GM21526 (cell line): ENCODE results near the gene ANKS1B.
"Not testable (repeated sequence)": the region's sequence is repeated elsewhere in the genome, so short reads cannot be mapped to it uniquely, and the experiment has no call there.

Source experiments
- ATAC-seq: cut with Tn5 transposase; IDR thresholded peaks from one replicate; pipeline ENCODE4 v1.9.1; 2021; ENCODE audit warnings: moderate library complexity; ENCODE audit not compliant: unreplicated experiment, low FRiP score

Gene ANKS1B

GRCh38 chr12:98863167-98863566 is 1121.6 kb downstream of the ANKS1B start:
- ATAC-seq: no peak

- ATAC-seq: no peak
Measured at GRCh38 chr12:98861251-98861650, 1123.5 kb downstream of the ANKS1B start.

GRCh38 chr12:98856897-98857540 is 1127.7 kb downstream of the ANKS1B start:
- ATAC-seq: no peak

- ATAC-seq: no peak
Measured at GRCh38 chr12:98852181-98852580, 1132.6 kb downstream of the ANKS1B start.

DNA sequence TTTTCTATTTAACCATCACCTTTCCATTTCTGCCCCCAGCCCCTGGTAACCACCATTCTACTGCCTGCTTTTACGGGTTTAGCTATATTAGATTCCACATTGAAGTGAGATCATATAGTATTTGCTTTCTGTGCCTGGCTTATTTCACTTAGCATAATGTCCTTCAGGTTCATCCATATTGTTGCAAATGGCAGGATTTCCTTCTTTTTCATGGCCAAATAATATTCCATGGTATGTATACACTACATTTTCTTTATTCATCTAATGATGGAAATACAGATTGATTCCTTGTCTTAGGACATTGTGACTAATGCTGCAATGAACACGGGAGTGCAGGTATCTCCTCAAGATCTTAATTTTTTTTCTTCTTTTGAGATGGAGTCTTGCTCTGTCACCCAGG is 1137.5 kb downstream of the ANKS1B start:
- no peak for ATAC-seq

- no peak for ATAC-seq
Measured at GRCh38 chr12:98845957-98846356, 1138.8 kb downstream of the ANKS1B start.

DNA sequence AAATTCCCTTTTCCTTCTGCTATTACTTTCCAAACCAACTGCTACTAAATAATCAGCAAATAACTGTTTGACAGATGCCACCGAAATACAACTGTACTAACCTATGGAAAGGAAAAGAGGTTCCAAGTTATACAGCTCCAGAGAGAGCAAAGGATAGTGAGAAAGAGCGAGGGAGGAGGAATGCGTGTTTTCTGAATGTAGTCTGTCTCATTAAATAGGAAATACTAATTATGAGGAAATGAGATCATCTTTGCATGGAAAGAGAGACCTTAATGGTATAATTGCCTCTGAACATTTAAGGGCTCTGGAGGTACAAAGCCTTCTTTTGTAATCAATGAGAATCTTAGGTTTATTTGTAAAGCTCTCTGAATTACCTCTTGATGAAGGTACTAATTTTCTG is 1144.4 kb downstream of the ANKS1B start:
- no peak for ATAC-seq

DNA sequence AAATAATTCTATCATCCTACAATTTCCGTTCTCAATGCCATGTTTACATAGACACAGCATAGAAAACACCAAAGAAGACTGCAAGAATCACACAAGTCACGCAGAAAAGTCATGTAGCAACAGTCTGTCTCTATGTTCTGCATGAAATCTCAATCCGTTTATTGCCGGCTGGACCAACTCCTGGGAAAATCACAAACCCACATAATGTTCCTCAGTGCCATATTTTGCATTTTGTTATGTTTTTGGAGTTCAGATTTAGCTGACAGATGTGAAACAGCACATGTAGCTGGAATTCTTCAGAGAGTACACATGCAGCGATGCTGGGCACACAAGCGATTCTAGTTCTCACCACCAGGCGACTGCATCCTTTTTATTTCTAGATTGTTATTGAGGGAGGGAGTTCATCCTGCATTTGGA is 1146.5 kb downstream of the ANKS1B start:
- ATAC-seq: no peak

DNA sequence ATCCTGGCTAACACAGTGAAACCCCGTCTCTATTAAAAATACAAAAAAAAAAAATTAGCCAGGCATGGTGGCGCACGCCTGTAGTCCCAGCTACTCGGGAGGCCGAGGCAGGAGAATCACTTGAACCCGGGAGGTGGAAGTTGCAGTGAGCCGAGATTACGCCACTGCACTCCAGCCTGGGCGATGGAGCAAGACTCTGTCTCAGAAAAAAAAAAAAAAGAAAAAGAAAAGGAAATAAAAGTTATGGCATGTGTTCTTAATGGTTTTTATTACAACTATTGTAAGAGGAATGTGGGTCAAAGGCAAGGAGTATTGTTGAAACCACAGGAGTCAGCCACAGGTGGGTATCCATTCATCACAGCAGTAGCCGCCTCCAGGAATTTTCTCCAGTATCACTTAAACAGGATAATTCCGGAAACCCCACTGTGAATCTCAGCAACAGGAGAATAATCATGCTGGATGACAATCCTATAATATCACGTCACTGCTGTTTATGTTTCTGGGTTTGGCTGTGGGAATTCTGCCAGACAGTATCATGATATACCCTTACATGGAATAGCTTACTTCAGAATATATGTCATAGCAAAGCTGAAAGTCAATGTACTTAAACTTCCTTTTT is 1147.5 kb downstream of the ANKS1B start:
- ATAC-seq: not testable (repeated sequence)

DNA sequence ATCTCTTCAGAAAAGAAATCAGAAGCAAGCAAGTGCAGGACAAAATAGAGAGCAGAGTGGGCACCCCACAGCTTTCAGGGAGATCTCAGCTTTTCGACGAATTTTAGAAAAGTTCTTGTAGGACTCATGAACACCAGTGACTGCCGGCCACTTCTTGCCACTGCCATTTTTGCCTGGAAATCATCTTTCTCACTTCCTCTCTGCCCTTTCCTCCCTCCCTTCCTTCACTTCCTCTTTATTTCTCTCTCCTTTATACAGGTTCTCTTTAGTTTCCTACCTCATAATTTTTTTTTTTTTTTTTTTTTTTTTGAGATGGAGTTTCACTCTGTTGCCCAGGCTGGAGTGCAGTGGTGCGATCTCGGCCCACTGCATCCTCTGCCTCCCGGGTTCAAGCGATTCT is 1154.1 kb downstream of the ANKS1B start:
- ATAC-seq: no peak

- ATAC-seq: no peak
Measured at GRCh38 chr12:98828802-98829600, 1155.7 kb downstream of the ANKS1B start.

DNA sequence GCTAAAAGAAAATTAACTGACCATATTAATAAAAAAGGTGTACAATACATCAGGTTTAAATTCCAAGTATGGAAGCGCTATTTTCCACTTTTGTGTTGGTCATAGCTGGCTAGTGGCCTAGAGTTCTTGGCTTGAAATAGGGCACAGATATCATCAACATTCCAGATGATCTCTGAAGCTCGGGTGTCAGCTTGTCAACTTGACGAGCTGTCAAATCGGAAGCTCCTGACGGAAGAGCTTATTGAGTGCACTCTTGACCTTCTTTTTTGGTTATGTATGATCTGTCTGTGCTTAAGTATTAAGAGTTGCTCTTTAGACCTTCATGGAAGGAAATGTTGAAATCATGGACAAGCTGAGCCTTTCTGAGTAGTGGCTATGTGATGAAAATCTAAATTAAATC is 1161.7 kb downstream of the ANKS1B start:
- ATAC-seq: no peak

GRCh38 chr12:98821866-98822265 is 1162.9 kb downstream of the ANKS1B start:
- no peak for ATAC-seq

DNA sequence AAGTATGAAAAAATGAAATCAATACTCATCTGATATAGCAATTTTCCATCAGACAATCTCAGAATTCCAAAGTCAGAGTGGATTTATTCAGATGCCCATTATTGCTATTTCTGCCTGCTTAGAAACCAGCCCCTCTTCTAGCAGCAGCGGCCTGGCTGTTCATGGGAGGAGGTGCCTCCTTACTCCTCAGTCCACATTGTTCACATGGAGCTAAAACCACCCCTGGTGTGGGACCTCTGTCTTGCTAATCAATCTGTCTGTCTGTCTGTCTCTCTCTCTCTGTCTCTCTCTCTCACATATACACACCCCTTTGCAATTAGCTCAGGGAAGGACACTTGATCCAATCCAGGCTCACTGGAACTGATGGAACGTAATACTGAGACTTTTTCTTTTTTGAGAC is 1163.5 kb downstream of the ANKS1B start:
- no peak for ATAC-seq

GRCh38 chr12:98819821-98820404 is 1164.8 kb downstream of the ANKS1B start:
- ATAC-seq: no peak

DNA sequence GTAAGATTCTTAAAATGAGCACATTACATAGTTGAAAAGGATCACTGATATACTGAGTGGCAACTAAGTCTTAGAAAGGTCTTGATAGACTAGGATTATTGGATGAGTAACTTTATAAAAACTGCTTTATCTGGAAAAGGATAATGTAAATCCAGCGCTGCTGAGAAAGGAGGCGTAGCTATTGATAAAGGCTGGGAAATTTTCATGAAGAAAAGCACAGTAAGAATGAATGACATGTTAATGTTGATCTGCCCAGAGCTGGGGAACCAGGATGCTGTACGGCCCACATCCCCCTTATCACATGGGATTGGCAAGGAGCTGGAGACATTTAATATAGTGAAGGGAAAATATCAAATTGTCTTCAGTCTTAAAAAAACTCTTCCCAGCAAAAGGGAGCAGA is 1165.7 kb downstream of the ANKS1B start:
- no peak for ATAC-seq

DNA sequence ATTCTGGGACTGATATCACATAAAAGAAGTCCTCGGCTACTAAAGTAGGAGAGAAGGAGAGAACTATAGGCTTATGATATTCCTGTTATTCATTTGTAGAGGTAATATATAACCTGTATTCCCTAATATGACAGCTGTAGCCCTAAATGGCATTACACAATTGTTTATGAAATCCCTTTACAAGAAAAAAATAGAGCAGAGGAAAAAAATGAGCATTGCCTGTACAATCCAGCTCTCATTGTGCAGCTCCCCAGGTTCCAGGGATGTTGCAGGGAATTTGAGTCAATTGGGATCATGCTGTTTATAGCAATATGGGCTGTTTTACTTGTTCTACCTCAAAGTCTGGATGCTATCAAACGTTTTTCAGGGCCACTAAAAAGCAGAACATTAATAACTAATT is 1166.5 kb downstream of the ANKS1B start:
- no peak for ATAC-seq

- no peak for ATAC-seq
Measured at GRCh38 chr12:98817742-98818141, 1167.0 kb downstream of the ANKS1B start.

DNA sequence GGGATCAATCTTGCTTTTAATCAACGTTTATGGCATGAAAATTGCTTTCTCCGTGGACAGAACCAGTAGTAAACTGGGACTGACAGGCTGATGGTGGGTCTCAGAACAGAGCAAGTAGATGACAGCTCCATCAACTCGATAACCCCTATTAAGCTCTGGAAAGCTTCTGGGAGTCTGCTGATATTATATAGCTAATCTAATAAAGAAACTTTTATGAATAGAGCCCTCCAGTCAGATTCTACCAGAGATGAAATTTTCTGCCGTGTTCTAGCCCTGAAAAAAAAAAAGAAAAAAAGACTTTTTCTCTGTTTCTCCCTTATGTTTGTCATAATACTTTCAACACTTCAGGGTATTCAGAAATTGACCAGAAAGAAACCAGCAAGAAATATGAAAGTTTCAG is 1168.0 kb downstream of the ANKS1B start:
- no peak for ATAC-seq

DNA sequence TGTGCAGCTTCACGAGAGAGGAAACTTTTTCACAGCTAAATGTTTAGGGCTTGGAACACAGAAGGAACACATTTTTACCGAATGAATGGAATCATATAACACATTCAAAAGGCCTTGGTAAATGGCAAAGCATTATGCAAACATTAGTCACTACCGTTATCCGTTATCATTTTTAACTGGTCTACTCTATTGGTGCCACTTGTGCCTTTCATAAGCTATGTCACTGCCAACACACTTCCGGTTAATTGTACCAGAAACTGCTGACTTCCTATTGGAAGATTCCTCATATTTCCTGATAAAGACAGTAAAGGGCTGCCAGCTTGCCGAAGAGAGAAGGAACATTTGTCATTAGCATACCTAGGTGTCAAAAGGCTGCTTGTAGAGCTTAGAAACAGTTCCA is 1170.5 kb downstream of the ANKS1B start:
- ATAC-seq: no peak

GRCh38 chr12:98812225-98812624 is 1172.5 kb downstream of the ANKS1B start:
- ATAC-seq: no peak
